Effector CD4-positive, alpha-beta T cell (primary cell): ENCODE measurements around the gene EXT2.

ENCODE experiments used
- DNase-seq: peaks from one replicate; pipeline ENCODE4 v3.0.0-alpha.2; 2020
- total RNA-seq: gene quantifications from one replicate; lab custom pipeline; 2026; lab: John Stamatoyannopoulos, UW

EXT2 gene
- 37.0 reads per million, percentile 61 among the genes with 10 or more reads in this experiment for total RNA-seq

DNA sequence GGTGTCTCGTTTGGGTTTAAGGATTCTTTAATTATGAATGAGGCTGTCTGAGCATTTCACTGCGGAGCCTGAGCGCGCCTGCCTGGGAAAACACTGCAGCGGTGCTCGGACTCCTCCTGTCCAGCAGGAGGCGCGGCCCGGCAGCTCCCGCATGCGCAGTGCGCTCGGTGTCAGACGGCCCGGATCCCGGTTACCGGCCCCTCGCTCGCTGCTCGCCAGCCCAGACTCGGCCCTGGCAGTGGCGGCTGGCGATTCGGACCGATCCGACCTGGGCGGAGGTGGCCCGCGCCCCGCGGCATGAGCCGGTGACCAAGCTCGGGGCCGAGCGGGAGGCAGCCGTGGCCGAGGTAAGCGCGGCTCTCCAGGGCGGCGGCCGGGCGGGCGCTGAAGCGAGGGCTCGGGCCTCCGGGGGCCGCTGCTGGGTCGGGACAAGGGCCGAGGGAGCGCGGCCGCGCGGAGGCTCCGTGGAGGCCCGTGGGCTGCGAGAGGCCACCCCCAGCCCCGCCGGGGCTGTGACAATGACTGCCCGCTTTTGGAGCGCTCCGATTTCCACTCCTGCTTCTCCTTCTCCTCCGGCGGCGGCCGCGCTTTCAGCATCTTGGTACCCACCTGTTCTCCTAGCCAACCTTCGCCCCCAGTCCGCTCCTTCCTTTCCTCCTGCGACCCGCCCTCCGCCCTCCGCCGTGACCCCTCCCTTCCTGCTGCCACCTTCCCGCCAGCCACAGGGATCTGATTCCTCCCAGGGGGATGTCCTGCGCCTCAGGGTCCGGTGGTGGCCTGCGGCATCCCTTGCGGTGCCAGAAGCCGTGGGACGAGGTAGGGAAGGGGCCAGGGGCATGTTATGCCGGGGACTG lies at the start of gene EXT2:
Gene EXT2 (plus strand): TSS at position 173 of the 854 bp plus-strand sequence. CDS start 12,035 bp downstream, outside the sequence.
- DNase-seq, result peak; percentile 82

DNA sequence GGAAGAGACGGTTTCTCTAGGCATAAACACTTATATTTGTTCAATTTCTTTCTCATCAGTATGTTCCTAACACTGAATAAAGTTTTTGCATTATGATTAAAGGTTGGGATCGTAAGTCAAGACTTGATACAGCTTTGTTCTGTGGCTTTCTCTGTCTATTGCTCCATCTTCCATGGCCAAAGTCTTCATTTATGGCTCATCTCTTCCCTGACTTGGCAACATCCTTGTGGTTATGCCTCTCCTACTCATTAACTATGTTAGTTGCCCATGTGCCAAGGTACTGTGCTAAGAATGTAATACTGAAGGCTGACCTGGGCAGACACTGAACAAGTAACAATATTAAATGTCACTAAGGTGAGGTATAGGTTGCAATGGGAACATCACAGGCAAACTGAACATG lies 49.3 kb upstream of the EXT2 start:
- DNase-seq, result no peak

DNA sequence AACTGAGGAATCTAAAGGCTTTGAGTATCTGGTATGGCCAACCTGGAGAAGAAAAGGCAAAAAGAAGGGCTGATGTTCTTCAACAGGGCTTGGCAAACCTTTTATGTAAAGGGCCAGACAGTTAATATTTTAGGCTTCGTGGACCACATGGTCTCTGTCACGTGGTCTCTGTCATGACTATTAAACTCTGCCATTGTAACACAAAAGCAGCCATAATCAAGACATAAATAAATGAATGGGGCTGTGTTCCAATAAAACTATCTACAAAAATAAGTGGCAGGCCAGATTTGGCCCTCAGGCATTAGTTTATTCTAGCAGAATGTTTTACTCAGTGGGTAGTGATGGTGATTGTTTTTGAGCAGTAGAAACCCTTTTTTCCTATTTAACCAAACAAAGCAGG lies 48.2 kb upstream of the EXT2 start:
- no peak for DNase-seq

DNA sequence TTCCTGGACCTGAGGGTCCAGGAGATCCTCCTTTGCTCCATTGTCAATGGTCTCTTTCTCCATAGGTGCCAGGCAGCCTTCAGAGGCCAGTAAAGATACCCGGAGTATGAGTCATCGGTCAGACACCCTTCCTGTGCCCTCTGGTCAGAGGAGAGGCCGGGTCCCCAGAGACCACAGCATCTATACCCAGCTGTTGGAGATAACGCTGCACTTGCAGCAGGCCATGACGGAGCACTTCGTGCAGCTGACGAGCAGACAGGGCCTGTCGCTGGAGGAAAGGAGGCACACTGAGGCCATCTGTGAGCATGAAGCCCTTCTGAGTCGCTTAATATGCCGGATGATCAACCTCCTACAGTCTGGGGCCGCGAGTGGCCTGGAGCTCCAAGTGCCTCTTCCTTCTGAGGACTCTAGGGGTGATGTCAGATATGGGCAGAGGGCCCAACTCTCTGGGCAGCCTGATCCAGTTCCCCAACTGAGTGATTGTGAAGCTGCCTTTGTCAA lies 47.5 kb upstream of the EXT2 start, which contains the start of gene ACCSL:
Gene ACCSL (plus strand): TSS at position 51 of the 501 bp plus-strand sequence. CDS start 56 bp downstream, at position 107.
- DNase-seq, result no peak

DNA sequence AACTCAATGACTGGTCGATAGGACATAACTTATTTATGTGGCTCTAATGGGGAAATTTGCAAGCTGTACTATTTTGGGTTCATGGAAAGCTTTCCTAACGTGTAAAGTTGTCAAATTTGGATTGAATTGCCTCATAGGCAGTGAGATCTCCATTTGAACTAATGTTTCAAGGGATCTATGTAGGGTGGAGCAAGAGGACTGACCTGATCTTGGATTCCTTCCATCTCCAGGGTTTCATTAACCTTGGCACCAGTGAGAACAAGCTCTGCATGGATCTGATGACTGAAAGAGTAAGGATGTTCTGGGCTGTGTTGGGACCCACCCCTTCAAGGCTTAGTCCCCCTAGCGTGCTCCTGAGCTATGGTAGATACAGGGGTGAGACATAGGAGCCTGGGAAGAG lies 45.6 kb upstream of the EXT2 start:
- no peak for DNase-seq

DNA sequence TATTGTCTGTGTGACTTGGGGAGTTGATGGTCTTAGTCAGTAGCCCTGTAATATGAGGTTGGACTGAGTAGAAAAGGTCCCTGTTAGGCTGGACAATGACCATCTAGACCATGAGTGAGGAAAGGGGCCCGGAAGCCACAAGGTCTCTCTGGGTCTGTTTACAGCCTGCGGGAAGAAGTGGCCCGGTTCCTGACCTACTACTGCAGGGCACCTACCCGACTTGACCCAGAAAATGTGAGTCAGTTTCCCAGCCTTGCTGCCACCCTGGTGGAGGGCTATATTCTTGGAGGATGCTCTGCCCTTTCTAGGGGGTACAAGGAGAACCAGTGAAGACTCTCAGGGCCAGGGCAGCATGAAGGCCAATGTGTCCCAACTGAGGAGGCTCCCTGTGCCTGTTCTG lies 44.3 kb upstream of the EXT2 start:
- DNase-seq, result no peak

DNA sequence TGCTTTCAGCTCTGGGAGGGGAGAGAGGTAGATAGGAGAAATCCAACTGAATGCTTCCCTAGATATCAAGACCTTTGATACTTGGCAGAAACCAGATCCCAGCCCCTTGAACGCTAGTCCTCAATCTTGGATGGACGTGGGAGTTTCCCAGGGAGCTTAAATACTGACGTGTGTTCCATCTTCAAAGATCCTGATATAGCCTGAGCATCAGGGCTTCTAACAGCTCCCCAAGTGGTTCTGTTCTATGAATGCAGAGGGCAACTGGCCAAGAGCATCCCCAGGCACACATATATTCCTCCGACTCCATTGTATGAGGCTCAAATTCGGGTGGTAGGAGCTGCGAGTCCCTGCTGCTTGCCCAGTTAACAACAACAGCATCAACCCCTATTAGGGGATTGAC lies 38.1 kb upstream of the EXT2 start:
- no peak for DNase-seq

DNA sequence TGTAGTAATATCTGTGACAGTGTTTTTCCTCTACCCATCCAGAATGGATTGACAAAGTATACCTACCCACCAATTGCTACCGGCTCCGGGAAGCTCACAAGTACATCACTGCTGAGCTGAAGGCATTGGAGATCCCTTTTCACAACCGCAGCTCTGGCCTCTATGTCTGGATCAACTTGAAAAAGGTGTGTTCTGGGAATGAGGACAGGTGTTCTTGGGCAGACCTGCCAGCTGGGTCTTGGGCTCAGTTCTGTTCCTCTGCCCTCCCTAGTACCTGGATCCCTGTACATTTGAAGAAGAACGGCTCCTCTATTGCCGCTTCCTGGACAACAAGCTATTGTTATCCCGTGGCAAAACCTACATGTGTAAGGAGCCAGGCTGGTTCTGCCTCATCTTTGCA lies 37.2 kb upstream of the EXT2 start:
- no peak for DNase-seq

DNA sequence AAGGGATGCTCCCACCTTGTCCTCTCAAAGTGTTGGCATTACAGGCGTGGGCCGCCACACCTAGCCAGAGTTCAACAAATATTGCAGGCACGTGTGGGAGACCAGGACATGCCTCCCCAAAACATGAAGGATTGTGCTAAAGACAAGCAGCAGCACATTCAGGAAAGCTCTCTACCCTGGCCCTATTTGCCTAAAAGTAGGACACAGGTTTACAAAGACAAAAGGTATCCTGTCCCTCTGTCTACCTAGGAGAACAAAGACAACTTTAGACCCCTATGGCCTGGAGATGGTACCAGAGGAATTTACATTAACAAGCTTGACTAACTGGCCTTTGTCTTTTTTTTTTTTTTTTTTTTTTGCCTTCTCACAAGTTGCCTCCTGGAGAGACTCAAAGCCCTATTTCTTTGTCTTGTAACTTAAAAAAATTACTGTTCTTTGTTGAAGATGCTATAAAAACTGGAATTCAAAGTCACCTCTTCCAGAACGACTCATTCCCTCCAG lies 30.3 kb upstream of the EXT2 start:
- DNase-seq, result no peak

DNA sequence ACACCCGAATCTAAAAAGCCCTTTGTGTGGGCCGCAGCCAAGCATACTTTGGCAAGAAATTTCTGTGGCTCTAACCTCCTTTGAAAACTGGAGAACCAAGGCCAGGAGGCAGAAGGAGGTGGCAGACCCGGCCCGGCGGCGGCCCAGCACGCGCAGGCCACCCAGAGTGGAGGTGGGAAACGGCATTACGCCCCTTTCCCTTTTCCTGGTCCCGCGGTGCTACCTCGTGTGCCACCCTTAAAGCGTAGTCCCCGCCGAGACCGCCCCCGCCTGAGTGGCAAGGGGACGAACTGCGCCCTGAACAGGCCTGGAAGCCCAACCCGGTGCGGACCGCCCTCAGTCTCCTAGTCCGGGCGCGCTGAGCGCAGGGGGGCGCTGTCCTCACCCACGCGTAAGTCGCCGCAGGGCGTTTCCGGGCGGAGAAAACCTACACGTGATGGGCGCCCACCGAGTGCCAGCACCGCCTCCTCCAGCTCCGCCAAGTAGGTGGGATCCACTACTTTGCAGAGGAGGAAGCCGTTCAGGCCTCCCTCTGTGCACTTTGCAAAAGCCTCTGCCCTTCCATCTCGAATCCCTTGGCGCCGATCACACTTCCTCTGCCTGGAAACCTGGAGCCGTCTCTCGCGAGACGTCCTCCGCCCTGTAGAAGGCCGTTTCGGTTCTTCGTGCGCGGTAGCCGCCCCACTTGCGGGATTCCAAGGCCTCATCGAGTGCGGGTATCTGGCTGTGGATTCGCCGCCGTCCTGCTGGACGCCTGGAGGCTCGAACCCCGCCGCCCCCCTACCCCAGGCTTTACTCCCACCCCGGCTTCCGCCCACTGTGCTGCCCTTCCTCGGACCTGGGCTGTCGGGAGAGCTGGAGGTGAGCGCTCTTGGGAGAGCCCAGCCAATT lies 29.4 kb upstream of the EXT2 start, which contains the start of gene ACCS:
Gene ACCS (plus strand): TSS at position 430 of the 891 bp plus-strand sequence. CDS start 1,358 bp downstream, outside the sequence.
- DNase-seq, result peak; percentile 88

DNA sequence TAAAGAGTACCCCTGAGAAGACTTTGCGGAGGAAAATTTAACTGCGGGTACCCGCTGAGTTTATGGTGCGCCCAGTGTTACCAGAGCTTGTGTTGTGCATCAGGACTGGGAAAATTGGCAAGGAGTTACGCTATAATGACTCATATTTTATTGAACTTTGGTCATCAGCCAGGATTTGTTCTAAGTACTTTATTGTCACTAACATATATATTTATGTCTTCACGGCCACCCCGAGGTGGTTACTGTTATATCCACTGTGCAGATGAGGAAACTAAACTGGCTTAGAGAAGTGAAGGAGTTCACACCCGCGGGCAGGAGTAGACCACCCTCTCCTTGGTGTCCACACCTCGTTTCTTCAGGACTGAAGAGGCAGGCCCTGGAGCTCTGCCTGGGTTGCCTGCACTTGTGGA lies 28.7 kb upstream of the EXT2 start:
- DNase-seq, result no peak

DNA sequence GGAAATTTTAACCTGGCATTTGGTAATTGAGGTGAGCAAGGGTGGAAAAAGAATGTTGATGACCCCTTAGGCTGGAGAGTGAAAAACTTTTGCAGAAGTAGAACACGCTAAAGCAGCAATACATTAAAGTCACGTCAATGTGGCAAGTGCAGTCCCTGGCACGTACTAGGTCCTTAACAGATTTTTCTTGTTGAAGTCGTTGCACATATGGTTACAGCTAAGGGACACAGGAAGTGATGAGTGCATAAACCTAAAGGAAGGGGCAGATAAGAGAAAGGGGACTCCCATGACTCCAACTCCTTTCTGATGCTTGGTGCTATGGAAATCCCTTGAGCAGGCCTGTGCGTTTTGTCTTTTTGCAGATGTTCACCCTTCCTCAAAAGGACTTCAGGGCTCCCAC lies 28.2 kb upstream of the EXT2 start:
- DNase-seq, result no peak

DNA sequence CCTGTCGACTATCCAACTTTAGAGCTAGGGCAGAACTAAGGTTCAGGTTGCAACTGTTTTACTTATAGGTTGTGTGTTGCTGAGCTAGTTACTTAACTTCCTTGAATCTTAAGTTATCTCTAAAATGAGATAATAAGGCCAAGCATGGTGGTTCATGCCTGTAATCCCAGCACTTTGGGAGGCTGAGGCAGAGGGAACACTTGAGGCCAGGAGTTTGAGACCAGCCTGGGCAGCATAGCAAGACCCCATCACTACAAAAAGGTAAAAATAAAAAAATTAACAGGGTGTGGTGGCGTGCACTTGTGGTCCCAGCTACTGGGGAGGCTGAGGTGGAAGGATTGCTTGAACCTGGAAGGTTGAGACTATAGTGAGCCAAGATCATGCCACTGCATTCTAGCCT lies 27.3 kb upstream of the EXT2 start:
- no peak for DNase-seq

DNA sequence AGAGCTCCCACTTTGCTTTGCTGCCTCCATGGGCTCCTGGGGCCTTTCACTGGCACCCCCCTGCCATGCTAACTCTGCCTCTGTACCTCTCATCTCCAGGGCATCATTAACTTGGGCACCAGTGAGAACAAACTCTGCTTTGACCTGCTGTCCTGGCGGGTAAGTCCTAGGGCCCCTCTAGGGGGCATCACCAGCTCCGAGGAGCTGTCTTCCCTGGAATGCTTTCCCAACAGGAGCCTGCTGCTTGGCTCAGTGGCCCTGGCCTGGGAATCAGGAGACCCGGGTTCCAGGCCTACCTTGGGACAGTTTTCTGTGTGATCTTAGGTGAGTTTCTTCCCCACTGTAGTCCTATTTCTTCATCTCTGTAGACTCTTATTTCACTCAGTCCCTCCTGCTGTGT lies 24.3 kb upstream of the EXT2 start:
- no peak for DNase-seq

DNA sequence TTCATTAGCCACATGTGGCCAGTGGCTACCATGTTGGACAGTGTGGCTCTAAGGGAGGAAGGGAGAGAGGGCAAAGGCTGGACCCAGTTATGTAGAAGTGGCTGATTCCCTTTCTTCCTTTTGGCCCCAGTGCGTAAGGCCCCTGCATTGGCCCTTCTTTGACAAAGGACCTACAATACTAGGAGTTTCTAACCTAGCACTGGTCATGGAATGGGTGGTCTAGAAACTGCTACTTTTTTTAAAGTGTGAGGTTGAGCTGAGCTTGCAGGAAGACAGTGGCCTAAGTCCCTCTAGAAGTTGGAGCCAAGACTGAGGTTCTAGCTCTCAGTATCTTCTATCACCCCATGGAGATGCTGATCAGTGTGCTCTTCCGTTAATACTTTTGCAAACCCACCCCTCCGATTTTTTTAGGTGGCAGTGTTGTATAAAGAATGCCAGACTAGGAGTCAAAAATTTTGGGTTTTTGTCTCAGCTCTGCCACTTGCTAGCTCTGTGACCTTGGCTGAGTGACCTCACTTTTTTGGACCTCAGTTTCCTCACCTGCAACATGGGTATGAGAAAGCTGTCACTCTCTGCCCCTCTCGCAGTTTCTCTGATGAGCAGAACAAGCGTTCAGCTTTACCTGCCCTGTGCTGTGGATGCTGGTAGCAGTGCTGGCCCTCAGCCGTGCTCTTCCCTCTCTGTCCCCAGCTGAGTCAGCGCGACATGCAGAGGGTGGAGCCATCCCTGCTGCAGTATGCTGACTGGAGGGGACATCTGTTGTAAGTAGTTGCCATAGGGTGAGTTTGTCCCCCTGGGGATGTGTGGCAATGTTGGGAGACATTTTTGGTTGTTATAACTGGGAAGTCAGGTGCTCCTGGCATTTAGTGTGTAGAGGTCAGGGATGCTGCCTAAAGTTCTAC lies 22.5 kb upstream of the EXT2 start:
- DNase-seq, result no peak

DNA sequence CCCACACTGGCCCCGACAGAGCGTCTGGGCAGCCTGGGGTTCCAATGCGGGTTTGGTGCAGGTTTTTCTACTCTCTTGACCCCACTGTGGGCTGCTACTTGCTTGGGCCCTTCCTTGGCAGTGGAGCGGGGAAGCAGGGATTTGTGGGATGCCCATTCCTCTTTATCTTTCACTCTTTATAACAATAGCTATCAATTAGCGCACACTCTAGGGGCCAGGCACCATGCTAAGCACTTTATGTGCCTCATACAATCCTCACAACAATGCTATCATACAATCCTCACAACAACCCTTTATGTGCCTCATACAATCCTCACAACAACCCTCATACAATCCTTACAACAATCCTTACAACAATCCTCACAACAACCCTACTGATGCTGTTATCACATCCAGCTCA lies 16.7 kb upstream of the EXT2 start:
- no peak for DNase-seq

DNA sequence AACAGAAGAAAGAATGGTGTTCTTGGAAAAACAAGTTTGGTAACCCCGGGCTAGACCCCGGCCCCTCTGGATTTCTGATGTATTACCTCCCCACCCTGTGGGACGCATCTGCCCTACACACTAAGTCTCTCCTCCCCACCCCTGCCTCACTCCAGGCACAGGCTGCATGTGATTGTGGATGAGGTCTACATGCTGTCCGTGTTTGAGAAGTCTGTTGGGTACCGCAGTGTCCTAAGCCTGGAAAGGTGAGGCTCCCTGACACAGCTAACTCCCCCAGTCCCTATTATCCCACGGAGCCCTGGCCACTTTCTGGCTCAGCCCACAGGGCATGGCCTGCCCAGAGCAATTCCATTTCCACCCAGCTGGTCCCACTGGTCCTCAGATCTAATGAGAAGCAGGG lies 16.1 kb upstream of the EXT2 start:
- DNase-seq, result no peak

DNA sequence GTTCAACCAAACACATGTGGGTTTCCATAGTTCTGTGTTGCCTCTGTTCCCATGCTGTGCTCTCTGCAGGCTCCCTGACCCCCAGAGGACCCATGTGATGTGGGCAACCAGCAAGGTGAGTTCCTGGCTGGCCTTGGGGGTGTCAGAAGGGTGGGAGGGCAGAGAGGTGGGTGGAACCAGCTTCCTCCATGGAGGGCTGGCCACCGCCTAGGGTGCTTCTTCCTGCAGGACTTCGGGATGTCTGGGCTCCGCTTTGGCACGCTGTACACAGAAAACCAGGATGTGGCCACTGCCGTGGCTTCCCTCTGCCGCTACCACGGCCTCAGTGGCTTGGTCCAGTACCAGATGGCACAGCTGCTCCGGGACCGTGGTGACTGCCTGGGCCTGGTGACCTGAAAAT lies 14.5 kb upstream of the EXT2 start:
- no peak for DNase-seq

DNA sequence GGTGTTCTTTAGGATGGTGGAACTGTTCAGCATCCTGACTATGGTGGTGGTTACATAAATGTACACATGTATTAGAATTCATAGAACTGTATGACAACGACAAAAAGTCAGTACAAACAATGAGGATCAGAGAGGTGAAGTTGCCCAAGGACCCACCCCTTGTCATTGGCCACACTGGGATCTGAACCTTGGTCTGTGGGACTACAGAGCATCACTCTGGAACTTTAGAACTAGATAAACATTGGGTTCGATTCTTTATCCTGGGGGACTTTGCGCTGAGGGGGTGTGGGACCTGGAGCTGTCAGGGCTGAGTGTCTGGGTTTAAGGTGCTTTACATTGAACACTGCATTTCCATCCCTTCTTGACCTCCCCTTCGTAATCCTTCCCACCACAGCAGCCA lies 12.8 kb upstream of the EXT2 start:
- DNase-seq, result no peak

DNA sequence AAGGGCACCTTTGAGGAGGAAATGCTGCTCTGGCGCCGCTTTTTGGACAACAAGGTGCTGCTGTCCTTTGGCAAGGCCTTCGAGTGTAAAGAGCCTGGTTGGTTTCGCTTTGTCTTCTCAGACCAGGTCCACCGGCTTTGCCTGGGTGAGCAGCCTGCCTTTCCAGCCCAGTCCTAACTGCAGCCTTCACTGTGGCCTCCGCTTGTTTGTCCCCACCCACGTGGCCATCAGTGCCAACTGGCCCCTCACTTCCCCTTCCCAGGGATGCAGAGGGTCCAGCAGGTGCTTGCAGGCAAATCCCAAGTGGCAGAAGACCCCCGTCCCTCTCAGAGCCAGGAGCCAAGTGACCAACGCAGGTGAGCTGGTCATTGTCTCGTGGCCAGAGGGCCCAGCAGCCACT lies 12.0 kb upstream of the EXT2 start:
- no peak for DNase-seq

DNA sequence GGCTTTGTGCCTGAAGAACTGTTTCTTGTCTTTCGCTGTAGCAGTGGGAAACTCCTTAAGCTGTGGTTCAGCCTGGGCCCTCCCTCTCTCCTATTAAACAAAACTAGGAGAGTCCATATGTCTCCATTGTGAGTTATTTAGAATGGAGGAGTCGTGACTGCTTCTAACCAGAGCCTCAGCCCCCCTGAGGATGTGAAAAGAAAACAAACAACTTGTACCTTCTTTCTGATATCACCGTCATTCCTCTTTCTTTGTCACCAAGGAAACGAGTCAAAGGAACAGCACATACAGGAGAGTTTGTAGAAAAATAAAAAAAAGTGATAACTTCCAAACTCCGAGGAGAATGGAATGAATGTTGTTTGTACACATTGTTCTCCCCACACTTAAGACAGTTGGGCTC lies 11.6 kb upstream of the EXT2 start:
- DNase-seq, result no peak

DNA sequence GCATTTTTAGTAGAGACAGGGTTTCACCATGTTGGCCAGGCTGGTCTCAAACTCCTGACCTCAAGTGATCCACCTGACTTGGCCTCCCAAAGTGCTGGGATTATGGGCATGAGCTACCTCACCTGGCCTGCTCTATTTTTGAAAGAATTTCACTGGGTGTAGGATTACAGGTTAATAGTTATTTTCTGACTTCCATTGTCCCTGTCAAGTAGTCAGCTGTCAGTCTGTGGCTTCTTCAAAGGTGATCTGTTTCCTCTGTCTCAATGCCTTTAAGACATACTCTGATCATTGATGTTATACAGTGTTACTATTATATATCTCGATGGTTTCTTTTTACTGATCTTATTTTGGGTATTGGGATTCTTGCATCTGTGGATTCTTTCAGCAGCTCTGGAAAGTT lies 10.1 kb upstream of the EXT2 start:
- no peak for DNase-seq
